Measurements from ENCODE around the gene VAMP8. TPM values are rescaled to one million over a fixed set of nuclear protein-coding genes. Genes with fewer than 3 reads are reported as not detected.
"Not testable (repeated sequence)": the region's sequence is repeated elsewhere in the genome, so short reads cannot be mapped to it uniquely, and the experiment has no call there.

VAMP8 gene
- polyA plus RNA-seq, 3 donors: 260 to 761 (median 623) TPM

- no CpG with 5 or more reads among the region's 5 CpGs for WGBS (ENCODE audit: insufficient coverage)
- H3K4me3 Mint-ChIP-seq; H3K4me2 ChIP-seq (replicated peaks; ENCODE audit: extremely low read depth, low read length, poor library complexity, severe bottlenecking); H3K9me3 ChIP-seq (replicated peaks in 1 of 2; ENCODE audit: control insufficient read depth in 1 of 2, insufficient read depth in 1 of 2, low read length in 2 of 2); H3K27me3 ChIP-seq (ENCODE audit: control insufficient read depth in 2 of 2, insufficient read depth in 2 of 2, low read length in 2 of 2); H3K27me3 Mint-ChIP-seq (ENCODE audit: low read depth in 3 of 3); H2AFZ ChIP-seq (ENCODE audit: insufficient read depth, low read depth, low read length, poor library complexity, severe bottlenecking); H3K9me3 Mint-ChIP-seq; H3K27ac ChIP-seq (ENCODE audit: low read depth in 1 of 2, low read length in 2 of 2); H3K9ac ChIP-seq (ENCODE audit: insufficient read depth, low read length, poor library complexity, severe bottlenecking); DNase-seq; H3K4me3 ChIP-seq (replicated peaks in 1 of 3; ENCODE audit: low read depth in 2 of 3, low read length in 3 of 3); intact Hi-C loops (cut with micrococcal nuclease): not testable (repeated sequence)
- peaks cover 55 to 88% of the 10 kb centered on the region in 2 donors for H3K36me3 ChIP-seq (replicated peaks in 1 of 2; ENCODE audit: control insufficient read depth in 1 of 2, insufficient read depth in 2 of 2, low read length in 2 of 2)
- H4K20me1 ChIP-seq (ENCODE audit: insufficient read depth, low read length): peaks cover 69% of the 10 kb centered on the region
- peaks cover 16 to 30% of the 10 kb centered on the region in 2 donors for H3K4me1 ChIP-seq (ENCODE audit: control insufficient read depth in 1 of 2, insufficient read depth in 2 of 2, low read length in 2 of 2)
- H3K4me1 Mint-ChIP-seq: peaks cover 28% of the 10 kb centered on the region
- H3K27ac Mint-ChIP-seq: peak overlapping the region in 1 of 7 donors; percentile 10
- peaks cover 60 to 79% of the 10 kb centered on the region in 2 donors for H3K36me3 Mint-ChIP-seq
- H3K79me2 ChIP-seq (ENCODE audit: insufficient read depth, low read length): peaks cover 35% of the 10 kb centered on the region
Observed at GRCh38 chr2:85544915-85545779, 32.2 kb upstream of the VAMP8 start.

- H3K4me1 Mint-ChIP-seq: peaks cover 29% of the 10 kb centered on the region
Observed at GRCh38 chr2:85545780-85546240, 31.6 kb upstream of the VAMP8 start.

More at GRCh38 chr2:85545780-85546240, 31.6 kb upstream of the VAMP8 start:
- H3K27ac Mint-ChIP-seq: no peak overlapping the region
- no peaks in the 10 kb centered on the region for H3K27me3 ChIP-seq (ENCODE audit: control insufficient read depth in 2 of 2, insufficient read depth in 2 of 2, low read length in 2 of 2)
- DNase-seq: no peak
- H3K9me3 ChIP-seq (replicated peaks in 1 of 2; ENCODE audit: control insufficient read depth in 1 of 2, insufficient read depth in 1 of 2, low read length in 2 of 2): no peaks in the 10 kb centered on the region
- no peaks in the 10 kb centered on the region for H3K9me3 Mint-ChIP-seq
- H3K4me2 ChIP-seq (replicated peaks; ENCODE audit: extremely low read depth, low read length, poor library complexity, severe bottlenecking): no peak overlapping the region
- peaks cover 57 to 84% of the 10 kb centered on the region in 2 donors for H3K36me3 ChIP-seq (replicated peaks in 1 of 2; ENCODE audit: control insufficient read depth in 1 of 2, insufficient read depth in 2 of 2, low read length in 2 of 2)
- intact Hi-C loops (cut with micrococcal nuclease): no loop called here
- WGBS (ENCODE audit: insufficient coverage): 93% methylated on average over 3 of the region's 5 CpGs
- peaks cover 16 to 30% of the 10 kb centered on the region in 2 donors for H3K4me1 ChIP-seq (ENCODE audit: control insufficient read depth in 1 of 2, insufficient read depth in 2 of 2, low read length in 2 of 2)
- H3K9ac ChIP-seq (ENCODE audit: insufficient read depth, low read length, poor library complexity, severe bottlenecking): no peak overlapping the region
- no peak overlapping the region for H3K4me3 ChIP-seq (replicated peaks in 1 of 3; ENCODE audit: low read depth in 2 of 3, low read length in 3 of 3)
- peaks cover 57 to 81% of the 10 kb centered on the region in 2 donors for H3K36me3 Mint-ChIP-seq
- H3K4me3 Mint-ChIP-seq: no peak overlapping the region
- H3K27ac ChIP-seq (ENCODE audit: low read depth in 1 of 2, low read length in 2 of 2): no peak overlapping the region
- H2AFZ ChIP-seq (ENCODE audit: insufficient read depth, low read depth, low read length, poor library complexity, severe bottlenecking): no peak overlapping the region
- H3K27me3 Mint-ChIP-seq (ENCODE audit: low read depth in 3 of 3): peaks cover 0 to 2% (median 0%) of the 10 kb centered on the region in 3 donors
- peaks cover 28% of the 10 kb centered on the region for H3K79me2 ChIP-seq (ENCODE audit: insufficient read depth, low read length)
- no peak for TF ChIP-seq CTCF (IDR thresholded peaks at IDR 0.05)
- peaks cover 63% of the 10 kb centered on the region for H4K20me1 ChIP-seq (ENCODE audit: insufficient read depth, low read length)

All from CD14-positive monocyte (primary cell).